Naive B cell (primary cell): Measurements from ENCODE around the gene DPYSL5. TPM values are rescaled to one million over a fixed set of nuclear protein-coding genes. Genes with fewer than 3 reads are reported as not detected.

Experiments
- ATAC-seq, 2 donors: fragments of 150-1000 bp; cut with Tn5 transposase; 2 replicates each; pipeline ENCODE4 v1.10.0; 2021; ENCODE audit warnings: low read depth in 2 of 2, mild to moderate bottlenecking in 2 of 2, moderate library complexity in 2 of 2
- DNase-seq: peaks from one replicate; pipeline ENCODE4 v3.0.0; 2022
- H3K27ac Mint-ChIP-seq, 6 donors: one replicate each; pipeline ENCODE4 v1.8.0; 2020 to 2022; ENCODE audit warnings: mild to moderate bottlenecking in 6 of 6, mixed read lengths in 6 of 6, moderate library complexity in 5 of 6, inconsistent platforms in 2 of 6
- H3K27me3 Mint-ChIP-seq, 3 donors: one replicate each; pipeline ENCODE4 v1.8.0; 2021 to 2022; ENCODE audit warnings: mixed read lengths in 3 of 3, mild to moderate bottlenecking in 1 of 3
- H3K36me3 Mint-ChIP-seq, 2 donors: one replicate each; pipeline ENCODE4 v1.8.0; 2020 to 2022; ENCODE audit warnings: mixed read lengths in 2 of 2, inconsistent platforms in 1 of 2, mild to moderate bottlenecking in 1 of 2
- H3K4me1 Mint-ChIP-seq, 3 donors: one replicate each; pipeline ENCODE4 v1.8.0; 2020 to 2022; ENCODE audit warnings: mixed read lengths in 3 of 3, inconsistent platforms in 1 of 3, mild to moderate bottlenecking in 1 of 3, moderate library complexity in 1 of 3
- H3K4me3 Mint-ChIP-seq, 8 donors: one replicate each; pipeline ENCODE4 v1.8.0; 2020 to 2022; ENCODE audit warnings: mild to moderate bottlenecking in 8 of 8, mixed read lengths in 8 of 8, moderate library complexity in 8 of 8, inconsistent platforms in 2 of 8
- H3K9me3 Mint-ChIP-seq, 7 donors: one replicate each; pipeline ENCODE4 v1.8.0; 2020 to 2022; ENCODE audit warnings: mixed read lengths in 7 of 7, mild to moderate bottlenecking in 5 of 7, inconsistent platforms in 2 of 7, moderate library complexity in 1 of 7
- polyA plus RNA-seq, 6 donors: library from polyadenylated mRNA; unstranded; fragments of 300-500 nt; fragmentation: Illumina TruSeq; gene quantifications; one replicate each; pipeline ENCODE4 v1.2.3, GENCODE V29; 2021; ENCODE audit warnings: low read depth in 6 of 6

DPYSL5 gene
- polyA plus RNA-seq, 6 donors from 2014 or later = not detected

DNA sequence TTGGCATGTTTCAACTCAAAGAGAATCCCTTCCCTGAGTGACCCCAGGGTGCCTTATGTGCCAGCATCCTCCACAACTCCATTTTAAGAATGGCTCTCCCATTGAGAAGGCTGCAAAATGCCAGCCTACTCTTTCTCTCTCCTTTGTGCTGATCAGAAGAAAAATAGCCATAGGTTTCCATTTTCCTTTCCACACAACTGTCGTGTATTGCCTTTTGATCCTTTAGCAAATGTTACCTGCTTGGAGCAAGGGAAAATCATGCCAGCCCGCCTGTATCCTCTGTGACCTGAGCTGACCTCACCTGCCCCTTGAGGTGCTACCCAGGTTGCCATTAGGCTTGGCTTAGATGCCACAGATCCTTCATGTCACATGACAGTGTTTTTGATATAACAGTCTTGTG is 38.8 kb downstream of the DPYSL5 start:
- no peaks in the 10 kb centered on the region for H3K9me3 Mint-ChIP-seq
- peak overlapping the region in 1 of 8 donors; percentile 59 for H3K4me3 Mint-ChIP-seq
- peak overlapping the region in 2 of 6 donors; percentile 43 to 64 for H3K27ac Mint-ChIP-seq

DNA sequence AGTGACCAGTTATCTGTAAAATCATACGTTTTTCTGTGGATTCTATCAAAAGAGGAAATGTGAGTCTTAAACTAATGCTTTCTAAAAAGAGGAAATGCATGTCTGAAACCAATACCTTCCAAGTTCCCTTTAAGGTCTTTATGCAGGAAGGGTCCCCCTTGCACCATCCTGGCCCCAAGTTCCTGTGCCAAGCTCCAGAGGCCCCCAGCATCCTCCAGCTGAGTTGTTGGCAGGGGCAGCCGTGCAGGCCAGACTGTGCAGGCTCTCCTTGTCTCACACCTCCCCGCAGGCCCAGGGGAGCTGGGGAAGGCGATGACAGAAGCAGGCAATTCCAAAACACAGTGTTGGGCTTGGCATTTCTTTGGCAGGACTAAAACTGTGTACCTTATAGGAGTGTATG is 39.2 kb downstream of the DPYSL5 start:
- Mint-ChIP-seq H3K36me3 (no peaks in the 10 kb centered on the region), H3K9me3 (no peaks in the 10 kb centered on the region), H3K27me3 (peaks cover 0 to 3% (median 0%) of the 10 kb centered on the region in 3 donors), H3K27ac (peak overlapping the region in 4 of 6 donors; percentile 43 to 64 (median 49)), H3K4me3 (peak overlapping the region in 2 of 8 donors; percentile 15 to 59), H3K4me1 (peaks cover 14 to 21% (median 17%) of the 10 kb centered on the region in 3 donors)
- DNase-seq (peak; percentile 21), ATAC-seq (peak; percentile 91 to 97)

More for the DNA sequence above, 38.8 kb downstream of the DPYSL5 start:
- ATAC-seq (no peak), DNase-seq (no peak)
- Mint-ChIP-seq H3K4me1 (peaks cover 14 to 21% (median 17%) of the 10 kb centered on the region in 3 donors), H3K27me3 (peaks cover 0 to 3% (median 0%) of the 10 kb centered on the region in 3 donors), H3K36me3 (no peaks in the 10 kb centered on the region)

DNA sequence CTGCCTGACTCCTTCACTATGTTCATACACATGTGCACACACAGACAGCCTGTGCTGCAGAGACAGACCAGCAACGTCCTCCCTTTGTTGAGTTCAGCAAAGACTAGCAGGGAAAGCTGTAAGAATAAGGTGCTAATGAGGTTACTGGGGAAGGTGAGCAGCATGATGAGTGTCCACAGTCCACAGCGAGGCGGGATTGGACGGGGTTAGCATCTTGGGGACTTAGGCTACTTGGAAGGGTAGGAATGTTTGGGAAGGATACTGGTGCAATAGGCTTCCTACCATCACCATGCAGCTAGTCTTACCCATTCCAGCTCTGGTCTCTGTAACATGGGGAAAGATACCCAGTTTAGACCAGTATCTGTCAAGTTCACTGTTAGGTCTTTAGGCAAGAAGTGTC is 41.9 kb downstream of the DPYSL5 start:
- H3K4me3 Mint-ChIP-seq = peak overlapping the region in 2 of 8 donors; percentile 9 to 37
- DNase-seq (no peak), ATAC-seq (no peak)
- H3K36me3 Mint-ChIP-seq = no peaks in the 10 kb centered on the region
- peaks cover 0 to 9% (median 0%) of the 10 kb centered on the region in 3 donors for H3K27me3 Mint-ChIP-seq
- H3K4me1 Mint-ChIP-seq = peaks cover 14 to 21% (median 17%) of the 10 kb centered on the region in 3 donors
- no peaks in the 10 kb centered on the region for H3K9me3 Mint-ChIP-seq
- H3K27ac Mint-ChIP-seq = no peak overlapping the region

DNA sequence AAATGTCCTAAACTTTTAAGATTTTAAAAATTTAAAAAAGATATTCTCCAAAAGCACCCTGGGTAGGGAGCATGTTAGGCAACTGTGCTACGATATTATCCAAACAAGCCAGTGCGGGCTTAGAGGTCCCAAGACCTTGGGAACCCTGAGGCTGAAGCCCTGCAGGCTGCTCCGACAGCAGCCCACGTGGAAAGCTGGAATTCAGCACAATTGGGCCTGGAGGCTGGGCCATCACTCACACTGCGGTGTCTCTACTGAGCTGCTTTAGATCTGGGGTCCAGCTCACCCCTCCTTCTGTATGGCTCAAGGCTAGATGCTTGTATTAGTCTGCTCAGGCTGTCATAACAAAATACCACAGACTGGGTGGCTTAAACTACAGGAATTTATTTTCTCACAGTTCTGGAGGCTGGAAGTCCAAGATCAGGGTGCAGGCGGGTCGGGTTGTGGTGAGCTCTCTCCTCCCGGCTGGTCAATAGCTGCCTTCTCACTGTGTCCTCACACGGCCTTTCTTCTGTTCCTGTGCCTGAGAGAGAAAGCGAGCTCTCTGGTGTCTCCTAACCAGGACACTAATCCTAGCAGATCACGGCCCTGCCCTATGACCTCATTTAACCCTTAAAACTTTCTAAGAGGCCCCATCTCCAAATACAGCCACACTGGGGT is 42.5 kb downstream of the DPYSL5 start:
- DNase-seq (no peak), ATAC-seq (no peak)
- Mint-ChIP-seq H3K9me3 (peaks cover 0 to 5% (median 0%) of the 10 kb centered on the region in 7 donors), H3K4me1 (peaks cover 14 to 17% (median 17%) of the 10 kb centered on the region in 3 donors), H3K27me3 (peaks cover 0 to 9% (median 0%) of the 10 kb centered on the region in 3 donors), H3K27ac (no peak overlapping the region), H3K36me3 (no peaks in the 10 kb centered on the region), H3K4me3 (no peak overlapping the region)

DNA sequence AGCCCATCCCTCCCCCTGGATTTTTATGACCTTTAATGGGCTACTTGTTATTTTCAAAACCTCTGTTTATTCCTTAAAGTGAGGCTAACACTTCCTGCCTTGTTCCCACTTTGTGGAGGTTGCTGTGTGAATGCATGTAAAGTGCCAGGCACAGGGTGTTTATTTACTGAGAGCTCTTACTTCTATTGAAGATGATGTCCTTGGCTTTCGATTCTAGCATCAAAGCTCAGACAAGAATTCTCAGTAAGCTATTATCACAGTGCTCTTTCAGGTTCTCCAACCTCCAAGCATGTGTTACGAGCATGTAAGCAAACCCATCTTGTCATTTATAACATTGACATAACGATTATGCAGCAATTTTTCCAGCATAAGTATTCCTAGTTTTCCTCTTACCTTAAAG is 44.2 kb downstream of the DPYSL5 start:
- no peak for ATAC-seq
- Mint-ChIP-seq H3K4me3 (no peak overlapping the region), H3K4me1 (peaks cover 4 to 7% (median 6%) of the 10 kb centered on the region in 3 donors), H3K36me3 (no peaks in the 10 kb centered on the region), H3K27ac (no peak overlapping the region), H3K27me3 (peaks cover 5 to 15% (median 9%) of the 10 kb centered on the region in 3 donors), H3K9me3 (peaks cover 0 to 12% (median 3%) of the 10 kb centered on the region in 7 donors)
- DNase-seq = no peak

DNA sequence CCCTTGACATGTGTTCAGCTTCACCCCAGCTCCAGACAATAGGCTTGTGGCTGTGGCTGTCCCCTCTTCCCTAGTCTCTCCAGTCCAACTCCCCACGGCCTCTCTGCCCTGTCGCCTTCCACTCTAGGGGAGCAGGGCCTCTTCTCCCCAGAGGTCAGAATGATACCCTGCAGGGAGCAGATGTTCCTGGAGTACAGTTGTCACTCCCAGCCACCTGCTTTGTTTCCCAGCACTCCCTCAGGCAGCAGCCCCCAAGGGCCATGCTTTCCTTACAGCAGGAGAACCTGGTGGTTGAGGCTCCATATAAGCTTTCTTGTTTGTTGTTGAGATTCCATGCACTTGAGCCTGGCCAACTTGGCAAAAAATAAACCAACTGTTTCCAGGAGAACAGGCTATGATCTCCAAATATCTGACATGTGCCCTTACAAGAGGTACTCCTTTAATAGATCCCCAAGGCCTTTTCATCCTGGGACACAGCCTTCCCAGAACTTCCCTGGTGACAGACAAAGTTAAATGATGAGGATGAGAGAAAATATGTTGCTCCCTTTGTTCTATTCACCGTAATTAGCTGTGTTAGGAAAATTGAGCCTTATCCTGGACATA is 45.1 kb downstream of the DPYSL5 start:
- H3K4me3 Mint-ChIP-seq = no peak overlapping the region
- H3K27me3 Mint-ChIP-seq = peaks cover 10 to 15% (median 14%) of the 10 kb centered on the region in 3 donors
- peaks cover 0 to 12% (median 3%) of the 10 kb centered on the region in 7 donors for H3K9me3 Mint-ChIP-seq
- no peaks in the 10 kb centered on the region for H3K36me3 Mint-ChIP-seq
- H3K4me1 Mint-ChIP-seq = peaks cover 0 to 3% (median 2%) of the 10 kb centered on the region in 3 donors
- H3K27ac Mint-ChIP-seq = no peak overlapping the region
- ATAC-seq (no peak), DNase-seq (no peak)

DNA sequence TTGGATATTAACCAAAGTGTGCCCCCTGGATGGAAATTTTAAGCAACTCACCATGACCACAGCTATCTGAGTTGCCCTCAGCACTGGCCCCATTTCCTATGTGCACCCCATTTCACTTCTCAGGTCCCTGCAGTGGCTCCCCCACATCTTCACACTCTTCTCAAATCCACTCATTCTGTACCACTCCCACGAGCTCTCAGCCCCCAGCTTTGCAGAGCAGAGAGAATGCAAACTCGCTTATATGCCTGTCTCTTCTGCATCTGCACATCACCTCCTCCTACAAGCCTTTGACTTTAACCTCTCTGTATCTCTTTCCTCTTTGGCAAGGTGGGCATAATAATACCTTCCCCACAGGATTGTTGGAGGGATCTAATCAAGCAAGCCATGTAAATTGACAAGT is 46.2 kb downstream of the DPYSL5 start:
- ATAC-seq (no peak), DNase-seq (no peak)
- H3K4me3 Mint-ChIP-seq = no peak overlapping the region
- H3K27me3 Mint-ChIP-seq = peaks cover 11 to 18% (median 15%) of the 10 kb centered on the region in 3 donors
- H3K27ac Mint-ChIP-seq = no peak overlapping the region
- peaks cover 0 to 12% (median 3%) of the 10 kb centered on the region in 7 donors for H3K9me3 Mint-ChIP-seq
- no peaks in the 10 kb centered on the region for H3K36me3 Mint-ChIP-seq
- H3K4me1 Mint-ChIP-seq = no peaks in the 10 kb centered on the region

DNA sequence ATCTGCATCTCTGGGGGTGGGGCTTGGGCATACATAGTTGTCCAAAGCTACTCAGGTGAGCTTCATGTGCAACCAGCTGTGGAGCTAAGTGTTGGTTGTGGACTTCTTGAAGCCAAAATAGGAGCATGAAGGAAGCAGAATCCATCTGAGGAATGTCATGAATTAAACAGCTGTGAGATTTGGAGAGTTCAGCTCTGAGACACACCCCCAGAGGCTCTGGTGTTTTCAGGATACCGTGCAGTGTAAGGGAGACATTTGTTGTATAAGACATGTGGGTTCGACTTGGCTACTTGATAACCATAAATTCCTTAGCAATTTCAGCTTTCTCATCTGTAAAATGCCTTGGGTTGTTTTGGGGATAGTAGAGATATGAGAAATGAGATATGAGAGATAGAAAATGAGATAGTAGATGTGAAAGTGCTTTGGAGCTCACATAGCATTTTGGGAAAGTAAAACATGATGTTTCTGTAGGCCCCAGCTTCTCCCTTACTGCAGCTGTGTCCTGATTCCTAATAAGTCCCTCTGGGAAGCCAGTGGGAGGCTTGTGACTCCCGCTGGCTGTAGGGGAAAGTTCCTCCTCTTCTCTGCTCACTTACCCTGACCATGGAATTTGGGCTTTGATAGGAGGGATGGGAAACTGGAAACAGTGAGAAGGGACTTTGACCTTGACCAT is 50.0 kb downstream of the DPYSL5 start:
- no peaks in the 10 kb centered on the region for H3K4me1 Mint-ChIP-seq
- DNase-seq (no peak), ATAC-seq (no peak)
- no peak overlapping the region for H3K4me3 Mint-ChIP-seq
- H3K9me3 Mint-ChIP-seq = peaks cover 0 to 12% (median 3%) of the 10 kb centered on the region in 7 donors
- H3K27me3 Mint-ChIP-seq = peaks cover 11 to 18% (median 15%) of the 10 kb centered on the region in 3 donors
- no peak overlapping the region for H3K27ac Mint-ChIP-seq
- H3K36me3 Mint-ChIP-seq = no peaks in the 10 kb centered on the region

DNA sequence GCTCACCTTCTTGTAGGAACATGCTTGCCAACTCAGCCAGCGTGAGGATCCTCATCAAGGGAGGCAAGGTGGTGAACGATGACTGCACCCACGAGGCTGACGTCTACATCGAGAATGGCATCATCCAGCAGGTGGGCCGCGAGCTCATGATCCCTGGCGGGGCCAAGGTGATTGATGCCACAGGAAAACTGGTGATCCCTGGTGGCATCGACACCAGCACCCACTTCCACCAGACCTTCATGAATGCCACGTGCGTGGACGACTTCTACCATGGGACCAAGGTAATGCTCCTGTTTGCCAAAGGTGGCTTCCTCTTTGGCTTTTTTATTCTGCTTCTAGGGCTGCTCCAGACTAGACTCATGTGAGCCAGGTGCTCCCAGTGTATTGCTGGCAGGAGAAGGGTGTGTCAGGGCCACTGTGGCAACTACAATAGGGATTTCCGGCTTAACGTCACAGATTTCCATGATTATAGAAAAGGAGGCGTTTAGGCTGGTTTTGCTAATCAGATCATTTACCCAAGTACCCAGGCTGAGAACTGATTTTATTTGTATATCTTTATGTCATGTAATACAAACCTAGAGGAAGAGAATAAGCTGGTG is 50.6 kb downstream of the DPYSL5 start:
- H3K36me3 Mint-ChIP-seq = no peaks in the 10 kb centered on the region
- H3K27ac Mint-ChIP-seq = no peak overlapping the region
- peaks cover 11 to 18% (median 18%) of the 10 kb centered on the region in 3 donors for H3K27me3 Mint-ChIP-seq
- ATAC-seq = no peak
- peaks cover 0 to 12% (median 3%) of the 10 kb centered on the region in 7 donors for H3K9me3 Mint-ChIP-seq
- no peak for DNase-seq
- no peaks in the 10 kb centered on the region for H3K4me1 Mint-ChIP-seq
- H3K4me3 Mint-ChIP-seq = no peak overlapping the region

DNA sequence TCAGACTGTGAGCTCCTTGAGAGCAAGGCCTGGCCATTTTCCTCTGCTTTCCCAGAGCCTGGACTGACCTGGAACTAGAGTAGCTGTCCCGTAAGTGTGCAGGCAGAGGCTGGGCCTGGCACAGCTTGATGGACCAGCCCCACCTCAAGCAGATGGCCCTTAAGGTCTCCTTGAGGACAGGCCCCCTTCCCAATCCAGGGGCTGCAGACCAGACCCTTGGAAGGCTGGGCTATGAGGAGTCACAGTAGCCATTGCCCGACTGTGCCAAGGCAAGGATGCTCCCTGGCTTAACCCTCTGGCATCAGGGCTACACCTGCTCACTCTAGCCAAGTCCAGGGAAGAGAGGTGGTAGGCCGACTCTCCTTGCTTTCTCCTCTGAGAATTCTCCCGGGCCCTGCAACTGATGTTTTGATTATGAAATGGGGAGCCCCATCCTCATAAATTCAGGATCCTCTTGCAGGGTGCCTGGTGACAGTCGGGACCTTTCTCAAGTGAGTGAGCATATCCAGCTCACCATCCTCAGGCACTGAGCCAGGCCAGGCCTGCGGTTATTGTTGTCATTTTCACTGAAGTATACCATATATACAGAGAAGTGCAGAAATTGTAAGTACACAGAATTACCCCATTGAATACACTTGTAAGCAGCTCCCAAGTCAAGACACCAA is 51.7 kb downstream of the DPYSL5 start:
- H3K4me1 Mint-ChIP-seq = no peaks in the 10 kb centered on the region
- no peak overlapping the region for H3K4me3 Mint-ChIP-seq
- no peak for ATAC-seq
- no peak for DNase-seq
- peaks cover 0 to 12% (median 3%) of the 10 kb centered on the region in 7 donors for H3K9me3 Mint-ChIP-seq
- no peak overlapping the region for H3K27ac Mint-ChIP-seq
- H3K27me3 Mint-ChIP-seq = peaks cover 11 to 18% (median 18%) of the 10 kb centered on the region in 3 donors
- H3K36me3 Mint-ChIP-seq = no peaks in the 10 kb centered on the region

DNA sequence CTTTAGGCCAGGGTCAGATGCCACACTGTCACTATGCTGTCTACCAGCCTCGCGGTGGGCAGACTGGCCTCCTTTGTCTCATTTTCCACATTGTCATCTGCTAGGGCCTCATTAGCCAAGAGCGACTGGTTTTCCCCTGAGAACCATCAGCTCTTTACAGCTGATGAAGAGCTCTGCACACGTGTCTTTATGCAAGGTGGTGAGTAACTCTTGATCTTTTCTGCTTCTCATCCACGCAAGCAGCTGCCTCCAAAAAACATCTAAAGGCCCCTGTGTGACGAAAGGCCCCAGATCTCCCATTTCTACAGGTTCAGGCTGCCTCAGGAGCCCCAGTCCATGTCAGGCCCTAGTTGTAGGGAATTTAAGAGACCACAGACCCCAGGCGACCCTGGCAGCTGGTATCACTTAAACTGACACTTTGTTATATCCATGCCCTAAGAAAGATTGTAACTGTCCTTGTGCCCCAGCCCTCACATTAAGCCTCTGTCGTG is 52.9 kb downstream of the DPYSL5 start:
- DNase-seq = no peak
- no peaks in the 10 kb centered on the region for H3K36me3 Mint-ChIP-seq
- no peak for ATAC-seq
- H3K9me3 Mint-ChIP-seq = peaks cover 0 to 5% (median 0%) of the 10 kb centered on the region in 7 donors
- no peak overlapping the region for H3K4me3 Mint-ChIP-seq
- peaks cover 11 to 24% (median 23%) of the 10 kb centered on the region in 3 donors for H3K27me3 Mint-ChIP-seq
- peak overlapping the region in 1 of 6 donors; percentile 9 for H3K27ac Mint-ChIP-seq
- no peaks in the 10 kb centered on the region for H3K4me1 Mint-ChIP-seq

DNA sequence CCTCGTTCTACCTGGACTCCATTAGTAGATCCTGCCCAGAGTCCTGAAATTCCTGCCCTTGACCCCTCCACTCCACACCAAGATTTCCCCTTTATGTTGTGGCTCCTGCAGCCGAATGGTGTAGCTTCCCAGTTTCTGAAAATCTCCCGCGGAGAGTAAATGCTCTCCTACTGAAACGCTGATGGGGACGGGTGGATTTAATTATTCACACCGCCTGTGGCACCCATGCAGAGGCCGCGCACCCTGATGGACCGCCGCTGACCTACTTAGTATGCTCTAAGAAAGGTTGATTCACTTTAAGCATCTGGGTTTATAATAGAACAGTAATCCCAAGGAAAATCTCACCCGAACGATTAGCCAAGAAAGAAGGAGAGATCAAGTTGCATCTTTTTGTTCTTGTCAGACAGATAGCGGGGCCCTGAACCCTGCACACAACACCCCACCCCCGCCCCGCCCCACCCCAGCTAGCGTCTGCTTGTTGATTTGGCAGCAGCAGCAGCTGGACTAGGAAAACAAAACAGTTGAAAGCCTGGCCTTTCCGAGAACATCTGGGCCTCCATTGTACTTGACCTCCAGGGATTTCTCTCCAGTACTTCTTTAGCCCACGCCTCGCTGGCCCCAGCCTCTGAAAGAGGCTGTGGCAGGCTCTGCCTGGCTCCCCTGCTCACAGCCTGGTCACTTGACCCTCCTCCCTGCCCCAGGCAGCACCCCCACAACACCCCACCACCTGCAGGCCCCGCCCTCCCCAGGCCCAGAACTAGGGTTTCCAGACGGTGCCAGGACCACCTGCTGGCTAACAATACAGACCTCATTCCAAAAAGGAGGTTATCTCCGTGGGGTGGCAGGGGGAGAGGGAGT is 53.6 kb downstream of the DPYSL5 start:
- Mint-ChIP-seq H3K4me1 (no peaks in the 10 kb centered on the region), H3K9me3 (no peaks in the 10 kb centered on the region), H3K27me3 (peaks cover 11 to 22% (median 21%) of the 10 kb centered on the region in 3 donors), H3K4me3 (no peak overlapping the region), H3K27ac (peak overlapping the region in 1 of 6 donors; percentile 9), H3K36me3 (no peaks in the 10 kb centered on the region)
- ATAC-seq (no peak), DNase-seq (no peak)
